GM12878 (cell line): ENCODE measurements around the gene FANCC. TPM values are rescaled to one million over a fixed set of nuclear protein-coding genes. Genes with fewer than 3 reads are reported as not detected.

Experiments used
- ATAC-seq: fragments of 200-7000 bp; cut with Tn5 transposase; 3 replicates; pipeline ENCODE4 v1.9.1; 2020; ENCODE audit warnings: mild to moderate bottlenecking, moderate library complexity
- BruUV-seq: library from RNA; stranded (reverse); fragments of 400-500 nt; replicated peaks from 2 replicates; lab custom pipeline; 2021; lab: Mats Ljungman, UMichigan
- CTCF ChIA-PET: fragments of 300-600 bp; sonication (Branson Sonifier 250); formaldehyde crosslinking; extraction: SDS; loops from one replicate; lab custom pipeline; 2021; ENCODE audit warnings: inconsistent platforms; lab: Yijun Ruan, JAX
- POLR2A ChIA-PET: fragments of 350-600 bp; formaldehyde crosslinking; extraction: SDS; loops from one replicate; lab custom pipeline; 2021; ENCODE audit warnings: inconsistent platforms; lab: Charles Lee
- RAD21 ChIA-PET: fragments of 300-600 bp; sonication (Branson Sonifier 250); formaldehyde crosslinking; loops from one replicate; lab custom pipeline; 2023; ENCODE audit warnings: antibody characterized with exemption; ENCODE audit not compliant: unreplicated experiment; lab: Charles Lee
- SMC1A ChIA-PET: fragments of 300-600 bp; sonication (Branson Sonifier 250); formaldehyde crosslinking; loops from one replicate; lab custom pipeline; 2023; ENCODE audit not compliant: unreplicated experiment, uncharacterized antibody; lab: Charles Lee
- DNase-seq: peaks from one replicate; pipeline ENCODE4 v3.0.0-alpha.2; 2011; ENCODE audit warnings: low read depth, low spot score
- FAIRE-seq: peaks from 3 replicates; lab custom pipeline; 2011; peaks lifted over from hg19 to GRCh38; lab: Jason Lieb, UNC
- H2AFZ ChIP-seq: 2 replicates; pipeline ENCODE4 v1.6.0; 2011; ENCODE audit warnings: low read depth, low read length, control low read depth; ENCODE audit not compliant: control insufficient read depth
- H3K27ac ChIP-seq: 2 replicates; pipeline ENCODE4 v1.5.1; 2011; ENCODE audit warnings: control low read depth; ENCODE audit not compliant: control insufficient read depth, insufficient read depth
- H3K27me3 ChIP-seq, 2 experiments: replicated peaks in 1 of 2; 2 replicates each; pipeline versions ENCODE4 v1.6.0 to v1.6.1; 2011; ENCODE audit warnings: low read length in 1 of 2; ENCODE audit not compliant: control insufficient read depth in 2 of 2, insufficient read depth in 2 of 2
- H3K36me3 ChIP-seq, 2 experiments: 2 replicates each; pipeline ENCODE4 v1.5.1; 2011; ENCODE audit warnings: low read length in 1 of 2; ENCODE audit not compliant: control insufficient read depth in 2 of 2, insufficient read depth in 2 of 2
- H3K4me1 ChIP-seq: 2 replicates; pipeline ENCODE4 v1.6.1; 2011; ENCODE audit warnings: mild to moderate bottlenecking, low read length, moderate library complexity, mixed read lengths; ENCODE audit not compliant: control insufficient read depth, insufficient read depth
- H3K4me2 ChIP-seq: 2 replicates; pipeline ENCODE4 v1.6.0; 2011; ENCODE audit warnings: control low read depth; ENCODE audit not compliant: control insufficient read depth, insufficient read depth
- H3K4me3 ChIP-seq: fragments of 200-600 bp; sonication (generic); 2 replicates; pipeline ENCODE4 v1.5.1; 2016
- H3K79me2 ChIP-seq: 2 replicates; pipeline ENCODE4 v1.6.0; 2011; ENCODE audit warnings: low read length; ENCODE audit not compliant: control insufficient read depth, insufficient read depth
- H3K9ac ChIP-seq: 2 replicates; pipeline ENCODE4 v1.8.0; 2011; ENCODE audit warnings: low read length, control low read depth, mixed read lengths; ENCODE audit not compliant: control insufficient read depth, insufficient read depth
- H3K9me3 ChIP-seq: replicated peaks from 3 replicates; pipeline ENCODE4 v1.5.1; 2011; ENCODE audit warnings: mild to moderate bottlenecking, low read length; ENCODE audit not compliant: control insufficient read depth, insufficient read depth
- H4K20me1 ChIP-seq: 2 replicates; pipeline ENCODE4 v1.6.0; 2011; ENCODE audit not compliant: control insufficient read depth, insufficient read depth
- ATF7 ChIP-seq: fragments of 450-650 bp; IDR thresholded peaks from 2 replicates; pipeline ENCODE4 v1.6.1; 2016; ENCODE audit warnings: low read depth, mild to moderate bottlenecking
- BACH1 ChIP-seq: fragments of 450-650 bp; IDR thresholded peaks from 2 replicates; pipeline ENCODE4 v1.6.1; 2017; ENCODE audit warnings: mild to moderate bottlenecking, borderline replicate concordance
- BHLHE40 ChIP-seq, 2 experiments: fragments of 450-650 bp in 1 of 2; IDR thresholded peaks; 2 replicates each; pipeline ENCODE4 v1.6.1; 2011 to 2017; ENCODE audit warnings: low read depth in 2 of 2, borderline replicate concordance in 1 of 2, improper control_type of control experiment in 1 of 2, low read length in 1 of 2, mild to moderate bottlenecking in 1 of 2
- DPF2 ChIP-seq: fragments of 450-650 bp; IDR thresholded peaks from 2 replicates; pipeline ENCODE4 v1.6.1; 2017; ENCODE audit warnings: mild to moderate bottlenecking
- IRF4 ChIP-seq: IDR thresholded peaks from 2 replicates; pipeline ENCODE4 v1.6.1; 2011; ENCODE audit warnings: low read depth, low read length
- JUND ChIP-seq: IDR thresholded peaks from 2 replicates; pipeline ENCODE4 v1.6.1; 2012; ENCODE audit warnings: low read depth, mild to moderate bottlenecking, low read length, improper control_type of control experiment, moderate library complexity
- LARP7 ChIP-seq: fragments of 450-650 bp; IDR thresholded peaks from 2 replicates; pipeline ENCODE4 v1.6.1; 2017; ENCODE audit warnings: mild to moderate bottlenecking
- NFIC ChIP-seq: IDR thresholded peaks from 2 replicates; pipeline ENCODE4 v1.6.1; 2012; ENCODE audit warnings: low read depth, mild to moderate bottlenecking, inconsistent platforms, low read length, moderate library complexity
- NFYB ChIP-seq: IDR thresholded peaks from 2 replicates; pipeline ENCODE4 v1.6.1; 2011; ENCODE audit warnings: low read depth, mild to moderate bottlenecking, low read length, improper control_type of control experiment, moderate library complexity; ENCODE audit not compliant: insufficient read depth
- RAD51 ChIP-seq: fragments of 450-650 bp; IDR thresholded peaks from 2 replicates; pipeline ENCODE4 v1.6.1; 2016; ENCODE audit warnings: moderate library complexity, mild to moderate bottlenecking, inconsistent platforms
- RFX5 ChIP-seq: IDR thresholded peaks from 2 replicates; pipeline ENCODE4 v1.6.1; 2011; ENCODE audit warnings: low read depth, low read length, improper control_type of control experiment
- RUNX3 ChIP-seq: IDR thresholded peaks from 2 replicates; pipeline ENCODE4 v1.6.1; 2012; ENCODE audit warnings: low read length, inconsistent platforms
- SPI1 ChIP-seq: IDR thresholded peaks from 2 replicates; pipeline ENCODE4 v1.6.1; 2011; ENCODE audit warnings: low read depth, mild to moderate bottlenecking, low read length, moderate library complexity, borderline replicate concordance; ENCODE audit not compliant: insufficient read depth
- SREBF2 ChIP-seq: IDR thresholded peaks from 2 replicates; pipeline ENCODE4 v1.6.1; 2012; ENCODE audit warnings: mild to moderate bottlenecking, low read length
- YY1 ChIP-seq: IDR thresholded peaks from 2 replicates; pipeline ENCODE4 v1.6.1; 2011; ENCODE audit warnings: low read depth, mild to moderate bottlenecking, low read length
- WGBS: methylation state at CpG from one replicate; pipeline ENCODE4 v1.1.6; 2016; ENCODE audit warnings: low lambda C conversion rate; ENCODE audit not compliant: insufficient replicate concordance, insufficient coverage; ENCODE audit errors: missing lambda C conversion rate; 5-methylcytosine and 5-hydroxymethylcytosine counted together
- in situ Hi-C: fragments of 300-500 bp; cut with MboI; formaldehyde crosslinking; loops from 9 replicates; pipeline ENCODE4 v1.14.3; 2018; ENCODE audit warnings: mixed read lengths
- intact Hi-C: fragments of 100-400 bp; cut with micrococcal nuclease; formaldehyde crosslinking; loops from one replicate; pipeline ENCODE4 v1.14.2; 2022; ENCODE audit not compliant: unreplicated experiment
- polyA plus RNA-seq, 11 experiments: library from polyadenylated mRNA; depleted of rRNA in 4 of 11; unstranded in 6 of 11; stranded (reverse) in 5 of 11; fragments of >200 nt; fragmentation: Nextera tagmentation in 4 of 11; fragmentation: Illumina TruSeq in 1 of 11; extraction: Ambion mirVana in 4 of 11; extraction: Trizol in 1 of 11; gene quantifications; 1 replicate in 1 of 11; 2 replicates in 10 of 11; pipeline versions ENCODE4 v1.2.1 to v1.2.3, GENCODE V29; 2011 to 2016; ENCODE audit warnings: inconsistent platforms in 2 of 11, missing spikeins in 2 of 11, low read depth in 1 of 11
- total RNA-seq, 4 experiments: library from RNA; depleted of rRNA in 3 of 4; stranded (reverse); fragments of >200 nt in 3 of 4; fragmentation: Illumina TruSeq in 1 of 4; extraction: Trizol in 1 of 4; gene quantifications; 2 replicates each; pipeline versions ENCODE4 v1.2.1 to v1.2.3, GENCODE V29; 2013 to 2021
- TF ChIP-seq, protein P1 (sequence below): IDR thresholded peaks from 2 replicates; pipeline ENCODE4 v1.6.1; 2012; ENCODE audit warnings: low read length, inconsistent platforms

FANCC gene
- total and polyA plus RNA-seq, 10 of the 15 experiments (the other 5 are each of a cell fraction or from before 2014, with no cell fraction given) = 1.2 to 16.8 (median 10.5) TPM

DNA sequence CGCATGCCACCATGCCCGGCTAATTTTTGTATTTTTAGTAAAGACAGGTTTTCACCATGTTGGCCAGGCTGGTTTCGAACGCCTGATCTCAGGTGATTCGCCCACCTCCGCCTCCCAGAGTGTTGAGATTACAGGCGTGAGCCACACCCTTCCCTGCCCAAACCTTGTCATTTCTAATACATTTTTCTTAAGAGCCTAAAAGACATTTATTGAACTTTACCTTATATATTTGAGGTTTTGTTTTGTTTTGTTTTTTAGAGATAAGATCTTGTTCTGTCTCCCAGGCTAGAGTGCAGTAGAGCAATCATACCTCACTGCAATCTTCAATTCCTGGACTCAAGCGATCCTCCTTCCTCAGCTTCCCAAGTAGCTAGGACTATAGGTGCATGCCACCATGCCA lies 39.8 kb upstream of the FANCC start:
- intact Hi-C loops = no loop called here
- H4K20me1 ChIP-seq = no peaks in the 10 kb centered on the region
- TF ChIP-seq ATF7 = no peak
- TF ChIP-seq SREBF2 = no peak
- no peak for TF ChIP-seq RUNX3
- TF ChIP-seq BACH1 = no peak
- TF ChIP-seq YY1 = no peak
- TF ChIP-seq NFIC = no peak
- no peak for TF ChIP-seq JUND
- no peak for TF ChIP-seq RAD51
- H3K9me3 ChIP-seq = no peaks in the 10 kb centered on the region
- no peak overlapping the region for H2AFZ ChIP-seq
- ChIA-PET POLR2A (no interaction called here), RAD21 (no interaction called here), SMC1A (no interaction called here), CTCF (no interaction called here)
- H3K36me3 ChIP-seq = no peaks in the 10 kb centered on the region
- no peak overlapping the region for H3K9ac ChIP-seq
- H3K4me2 ChIP-seq = no peak overlapping the region
- H3K27me3 ChIP-seq = no peaks in the 10 kb centered on the region
- in situ Hi-C loops = no loop called here
- no peak overlapping the region for H3K27ac ChIP-seq
- H3K4me1 ChIP-seq = no peaks in the 10 kb centered on the region
- FAIRE-seq (no peak), DNase-seq (no peak), ATAC-seq (no peak)
- 67% methylated on average over 8 of the region's 8 CpGs for WGBS
- H3K79me2 ChIP-seq = no peaks in the 10 kb centered on the region
- H3K4me3 ChIP-seq = no peak overlapping the region
- BruUV-seq = no TSS peak

DNA sequence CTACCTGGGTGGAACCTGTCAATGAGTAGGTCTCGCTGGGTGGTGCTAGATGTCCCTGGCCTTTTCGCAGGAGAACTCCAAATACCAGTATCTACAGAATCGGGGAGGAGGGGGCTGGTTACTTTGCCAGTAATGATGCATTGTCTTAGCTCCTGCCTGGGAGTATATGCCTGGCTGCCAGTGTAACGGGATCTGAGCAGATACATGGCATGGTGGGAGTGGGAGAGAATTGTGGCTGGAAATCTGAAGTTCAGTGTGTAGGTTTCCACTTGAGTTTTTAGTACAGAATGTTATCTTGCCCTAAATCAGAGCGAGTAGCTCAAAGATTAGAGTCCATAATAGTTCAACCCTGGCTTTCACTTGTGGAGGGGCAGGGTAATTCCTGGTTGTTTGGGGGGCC lies 38.0 kb upstream of the FANCC start:
- Histone ChIP-seq H3K9ac (no peak overlapping the region), H4K20me1 (no peaks in the 10 kb centered on the region), H3K79me2 (no peaks in the 10 kb centered on the region), H3K4me2 (no peak overlapping the region), H3K27ac (no peak overlapping the region), H3K36me3 (no peaks in the 10 kb centered on the region), H3K27me3 (no peaks in the 10 kb centered on the region), H3K4me3 (no peak overlapping the region), H2AFZ (no peak overlapping the region), H3K4me1 (no peaks in the 10 kb centered on the region), H3K9me3 (no peaks in the 10 kb centered on the region)
- DNase-seq = no peak
- CTCF ChIA-PET = interaction anchor here (0.8 to 0.9 kb wide), 2 partner anchors 11 to 324 kb away, joined by 3 read pairs; no protein-coding TSS in a partner anchor
- no peak for FAIRE-seq
- RAD21 ChIA-PET = interaction anchor here (1.8 kb wide), 1 partner anchor 218 kb away, joined by 4 read pairs; no protein-coding TSS in a partner anchor
- SMC1A ChIA-PET = interaction anchor here (1.0 kb wide), 2 partner anchors 250 to 620 kb away, joined by 3 to 4 read pairs; no protein-coding TSS in a partner anchor
- in situ Hi-C loops = no loop called here
- WGBS = 39% methylated on average over 5 of the region's 5 CpGs
- intact Hi-C loops = no loop called here
- ATAC-seq = no peak
- POLR2A ChIA-PET = interaction anchor here (0.7 kb wide), 1 partner anchor 12 kb away, joined by 3 read pairs; no protein-coding TSS in a partner anchor
- BruUV-seq = no TSS peak
- TF ChIP-seq RFX5 = no peak
- no peak for TF ChIP-seq DPF2
- TF ChIP-seq SPI1 = no peak
- TF ChIP-seq LARP7 = no peak
- no peak for TF ChIP-seq NFYB
- TF ChIP-seq BHLHE40 (IDR thresholded peaks at IDR 0.05; ENCODE audit: borderline replicate concordance in 1 of 2, low read depth in 2 of 2, low read length in 1 of 2) = no peak
- no peak for TF ChIP-seq YY1
- TF ChIP-seq, protein P1, sequence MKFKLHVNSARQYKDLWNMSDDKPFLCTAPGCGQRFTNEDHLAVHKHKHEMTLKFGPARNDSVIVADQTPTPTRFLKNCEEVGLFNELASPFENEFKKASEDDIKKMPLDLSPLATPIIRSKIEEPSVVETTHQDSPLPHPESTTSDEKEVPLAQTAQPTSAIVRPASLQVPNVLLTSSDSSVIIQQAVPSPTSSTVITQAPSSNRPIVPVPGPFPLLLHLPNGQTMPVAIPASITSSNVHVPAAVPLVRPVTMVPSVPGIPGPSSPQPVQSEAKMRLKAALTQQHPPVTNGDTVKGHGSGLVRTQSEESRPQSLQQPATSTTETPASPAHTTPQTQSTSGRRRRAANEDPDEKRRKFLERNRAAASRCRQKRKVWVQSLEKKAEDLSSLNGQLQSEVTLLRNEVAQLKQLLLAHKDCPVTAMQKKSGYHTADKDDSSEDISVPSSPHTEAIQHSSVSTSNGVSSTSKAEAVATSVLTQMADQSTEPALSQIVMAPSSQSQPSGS = no peak
- no peak for TF ChIP-seq IRF4
